Measurements from ENCODE around the gene GINS2.

GINS2 gene

GRCh38 chr16:85646976-85647375, 41.8 kb downstream of the GINS2 start:
- no peak for TF ChIP-seq CTCF (IDR thresholded peaks at IDR 0.05; ENCODE audit: insufficient read depth, missing control alignments)
- FAIRE-seq (no peak), DNase-seq (ENCODE audit: insufficient read length, low spot score) (no peak)

- no peak for DNase-seq (ENCODE audit: insufficient read length, low spot score)
- FAIRE-seq: no peak
- TF ChIP-seq CTCF (IDR thresholded peaks at IDR 0.05; ENCODE audit: insufficient read depth, missing control alignments): no peak
Observed at GRCh38 chr16:85646358-85646907, 42.3 kb downstream of the GINS2 start.

GRCh38 chr16:85645021-85645589, 43.6 kb downstream of the GINS2 start:
- DNase-seq (ENCODE audit: insufficient read length, low spot score) (no peak), FAIRE-seq (no peak)
- no peak for TF ChIP-seq CTCF (IDR thresholded peaks at IDR 0.05; ENCODE audit: insufficient read depth, missing control alignments)

GRCh38 chr16:85644093-85644712, 44.6 kb downstream of the GINS2 start:
- DNase-seq (ENCODE audit: insufficient read length, low spot score) (no peak), FAIRE-seq (no peak)
- no peak for TF ChIP-seq CTCF (IDR thresholded peaks at IDR 0.05; ENCODE audit: insufficient read depth, missing control alignments)

GRCh38 chr16:85643631-85644030, 45.1 kb downstream of the GINS2 start:
- DNase-seq (ENCODE audit: insufficient read length, low spot score): no peak
- no peak for TF ChIP-seq CTCF (IDR thresholded peaks at IDR 0.05; ENCODE audit: insufficient read depth, missing control alignments)
- no peak for FAIRE-seq

- no peak for TF ChIP-seq CTCF (IDR thresholded peaks at IDR 0.05; ENCODE audit: insufficient read depth, missing control alignments)
- no peak for DNase-seq (ENCODE audit: insufficient read length, low spot score)
- no peak for FAIRE-seq
Observed at GRCh38 chr16:85642762-85643358, 45.9 kb downstream of the GINS2 start.

- no peak for FAIRE-seq
- no peak for DNase-seq (ENCODE audit: insufficient read length, low spot score)
- no peak for TF ChIP-seq CTCF (IDR thresholded peaks at IDR 0.05; ENCODE audit: insufficient read depth, missing control alignments)
Observed at GRCh38 chr16:85641776-85642176, 47.0 kb downstream of the GINS2 start.
